Activated T-helper 1 cell treated with anti-CD3 and anti-CD28 coated beads, Interleukin-12 subunit alpha, Interleukin-12 subunit beta, Interleukin-2, Interleukin-4 antibody, amounts not matched to agents 30 ng/mL and 10 ng/mL and 1 ng/mL, durations not matched to agents 14 hours and 24 hours and 36 hours (primary cell): ENCODE measurements around the gene RFC2. TPM values are rescaled to one million over a fixed set of nuclear protein-coding genes. Genes with fewer than 3 reads are reported as not detected.

ENCODE experiments used
- DNase-seq: peaks from one replicate; pipeline ENCODE4 v3.0.0; 2021; ENCODE audit warnings: low spot score
- H3K27ac Mint-ChIP-seq: one replicate; pipeline ENCODE4 v1.8.0; 2021; ENCODE audit warnings: mild to moderate bottlenecking, mixed read lengths
- H3K27me3 Mint-ChIP-seq: one replicate; pipeline ENCODE4 v1.8.0; 2022; ENCODE audit warnings: mild to moderate bottlenecking, moderate library complexity, mixed read lengths; ENCODE audit not compliant: insufficient read depth
- H3K36me3 Mint-ChIP-seq: one replicate; pipeline ENCODE4 v1.8.0; 2021; ENCODE audit warnings: low read depth, mixed read lengths
- H3K4me1 Mint-ChIP-seq: one replicate; pipeline ENCODE4 v1.8.0; 2021; ENCODE audit warnings: low read depth, mixed read lengths
- H3K4me3 Mint-ChIP-seq: one replicate; pipeline ENCODE4 v1.8.0; 2021; ENCODE audit warnings: mild to moderate bottlenecking, moderate library complexity, mixed read lengths
- H3K9me3 Mint-ChIP-seq: one replicate; pipeline ENCODE4 v1.8.0; 2021; ENCODE audit warnings: mixed read lengths
- intact Hi-C: fragments of 100-400 bp; cut with micrococcal nuclease; formaldehyde crosslinking; loops from one replicate; pipeline ENCODE4 v1.15.1; 2024
- total RNA-seq: library from RNA; stranded (reverse); gene quantifications from 2 replicates; pipeline ENCODE4 v1.2.3, GENCODE V29; 2022

RFC2 gene
- total RNA-seq, 1 donor from 2014 or later: 89.1 TPM

GRCh38 chr7:74183653-74184450 lies 70.3 kb downstream of the RFC2 start:
- peaks cover 34% of the 10 kb centered on the region for H3K36me3 Mint-ChIP-seq
- no peaks in the 10 kb centered on the region for H3K27me3 Mint-ChIP-seq
- peaks cover 57% of the 10 kb centered on the region for H3K4me1 Mint-ChIP-seq
- intact Hi-C loops: no loop called here
- no peak overlapping the region for H3K4me3 Mint-ChIP-seq
- no peaks in the 10 kb centered on the region for H3K9me3 Mint-ChIP-seq
- no peak for DNase-seq
- peak overlapping the region; percentile 47 for H3K27ac Mint-ChIP-seq

DNA sequence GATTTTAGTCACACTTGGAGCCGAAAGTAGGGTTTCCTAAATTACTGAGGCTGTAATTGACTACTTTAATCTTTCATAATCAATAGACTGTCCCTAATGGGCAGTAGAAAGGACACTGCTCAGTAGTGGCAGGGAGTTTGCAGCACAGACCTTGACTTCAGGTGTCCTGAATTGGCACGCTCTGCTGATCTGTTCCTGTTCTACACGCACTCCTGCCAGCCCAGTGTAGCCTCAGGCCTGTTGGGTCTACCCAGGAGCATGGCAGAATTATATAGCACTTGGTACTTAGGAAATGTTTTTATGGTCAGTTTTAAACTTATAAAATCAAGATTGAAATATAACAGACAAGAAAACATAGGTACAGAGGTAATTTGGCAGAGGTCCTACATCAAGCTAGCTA lies 71.1 kb downstream of the RFC2 start:
- H3K36me3 Mint-ChIP-seq: peaks cover 31% of the 10 kb centered on the region
- peaks cover 60% of the 10 kb centered on the region for H3K4me1 Mint-ChIP-seq
- no peaks in the 10 kb centered on the region for H3K27me3 Mint-ChIP-seq
- no peaks in the 10 kb centered on the region for H3K9me3 Mint-ChIP-seq
- intact Hi-C loops: no loop called here
- H3K4me3 Mint-ChIP-seq: no peak overlapping the region
- H3K27ac Mint-ChIP-seq: peak overlapping the region; percentile 5
- DNase-seq: no peak

DNA sequence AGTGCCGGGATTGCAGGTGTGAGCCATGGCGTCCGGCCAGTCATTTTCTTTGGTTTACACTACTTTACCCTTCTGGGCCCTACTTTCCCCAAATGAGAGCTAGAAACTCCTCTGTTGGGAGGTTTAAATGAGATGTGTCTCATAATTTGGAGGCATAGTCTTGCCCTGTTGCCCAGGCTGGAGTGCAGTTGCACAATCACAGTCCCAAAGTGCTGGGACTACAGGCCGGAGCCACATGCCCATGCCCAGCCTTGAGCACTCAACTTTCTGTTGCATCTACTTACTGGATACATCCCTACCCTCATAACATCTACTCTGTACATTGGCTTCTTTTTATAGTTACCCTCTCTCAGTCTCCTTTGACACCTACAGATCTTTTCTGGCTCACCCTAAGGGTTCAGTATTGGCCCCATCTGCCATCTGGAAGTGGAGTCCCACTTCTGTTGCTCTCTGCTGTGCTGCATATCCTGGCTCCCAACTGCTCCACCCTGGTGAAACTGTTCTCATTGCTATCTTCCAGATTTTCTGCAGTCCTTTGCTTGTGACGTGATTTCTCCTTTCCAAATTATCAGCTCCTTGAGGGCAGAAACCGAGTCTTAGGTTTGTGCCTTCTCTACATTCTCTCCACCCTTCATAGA lies 71.6 kb downstream of the RFC2 start:
- H3K36me3 Mint-ChIP-seq: peaks cover 30% of the 10 kb centered on the region
- H3K9me3 Mint-ChIP-seq: no peaks in the 10 kb centered on the region
- H3K27me3 Mint-ChIP-seq: peaks cover 1% of the 10 kb centered on the region
- peaks cover 59% of the 10 kb centered on the region for H3K4me1 Mint-ChIP-seq
- H3K4me3 Mint-ChIP-seq: no peak overlapping the region
- DNase-seq: no peak
- peak overlapping the region; percentile 5 for H3K27ac Mint-ChIP-seq
- intact Hi-C loops: no loop called here

DNA sequence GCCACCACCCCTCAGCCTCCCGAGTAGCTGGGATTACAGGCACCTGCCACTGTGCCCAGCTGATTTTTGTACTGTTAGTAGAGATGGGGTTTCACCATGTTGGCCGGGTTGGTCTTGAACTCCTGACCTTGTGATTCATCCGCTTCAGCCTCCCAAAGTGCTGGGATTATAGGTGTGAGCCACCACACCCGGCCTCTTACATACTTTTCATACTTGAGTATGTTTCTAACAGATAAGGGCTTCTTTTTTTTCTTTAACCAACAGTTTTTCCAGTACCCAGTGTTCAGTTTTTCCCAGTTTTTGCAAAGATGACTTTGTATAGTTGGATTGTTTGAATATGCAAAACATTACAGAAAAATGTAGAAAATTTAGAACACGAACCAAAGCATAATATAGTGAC lies 72.4 kb downstream of the RFC2 start:
- DNase-seq: no peak
- peaks cover 30% of the 10 kb centered on the region for H3K36me3 Mint-ChIP-seq
- no peak overlapping the region for H3K27ac Mint-ChIP-seq
- peaks cover 1% of the 10 kb centered on the region for H3K27me3 Mint-ChIP-seq
- H3K9me3 Mint-ChIP-seq: no peaks in the 10 kb centered on the region
- H3K4me3 Mint-ChIP-seq: no peak overlapping the region
- intact Hi-C loops: no loop called here
- peaks cover 62% of the 10 kb centered on the region for H3K4me1 Mint-ChIP-seq

Other genes starting within 250 kb of the RFC2 start
- gene ELN, start 226.2 kb downstream of the RFC2 start, total RNA-seq: not detected in 2 replicates
- gene LIMK1, start 170.6 kb downstream of the RFC2 start, total RNA-seq: 24.3 and 25.2 TPM in 2 replicates
- 343 and 355 TPM in 2 replicates for gene EIF4H, start 80.0 kb downstream of the RFC2 start, total RNA-seq
- 15.5 and 18.3 TPM in 2 replicates for gene LAT2, start 44.4 kb downstream of the RFC2 start, total RNA-seq
- 1.5 and 1.7 TPM in 2 replicates for gene CLIP2, start 35.0 kb upstream of the RFC2 start, total RNA-seq
- 0.96 and 1.6 TPM in 2 replicates for gene GTF2IRD1, start 199.5 kb upstream of the RFC2 start, total RNA-seq